ENCODE data around the gene PCARE. TPM values are rescaled to one million over a fixed set of nuclear protein-coding genes. Genes with fewer than 3 reads are reported as not detected.

Gene PCARE
- total and polyA plus RNA-seq, 4 donors = 0.01 to 0.09 (median 0.04) TPM; not detected in 1

DNA sequence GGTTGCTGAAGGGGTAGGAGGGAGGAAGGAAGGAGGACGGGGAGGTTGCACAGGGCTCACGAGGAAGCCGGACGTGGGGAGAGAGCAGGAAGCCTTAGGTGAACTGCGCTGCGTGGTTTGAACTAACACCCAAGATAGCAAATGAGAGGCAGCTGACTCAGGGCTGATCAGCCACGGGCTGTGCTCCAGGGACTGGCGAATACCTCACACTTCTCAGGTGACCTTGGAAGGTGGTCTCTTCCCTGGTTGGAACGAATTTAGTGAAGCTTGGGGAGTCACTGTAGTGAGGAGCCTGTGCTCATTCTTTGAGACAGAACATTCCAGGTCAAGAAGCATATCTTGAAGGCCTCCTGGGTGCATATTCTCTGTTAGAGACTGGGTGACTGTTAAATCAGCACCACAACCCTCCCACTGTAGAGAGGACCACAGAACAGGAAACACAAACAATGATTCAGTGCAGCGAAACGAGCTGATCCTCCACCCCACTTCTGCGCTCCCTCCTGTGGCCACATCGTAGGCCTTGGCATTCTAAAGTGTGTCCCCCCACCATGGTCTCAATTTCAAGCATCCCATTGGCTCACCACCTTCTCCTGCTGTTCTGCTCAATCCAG is 59.4 kb downstream of the PCARE start:
- H3K27ac ChIP-seq (ENCODE audit: low read depth in 1 of 2, low read length in 1 of 2) = peak overlapping the region in 1 of 2 donors; percentile 84
- H3K4me1 ChIP-seq (ENCODE audit: control insufficient read depth in 5 of 5, insufficient read depth in 5 of 5, low read length in 5 of 5) = peaks cover 3 to 20% (median 13%) of the 10 kb centered on the region in 5 donors
- no peak overlapping the region for H3K4me3 ChIP-seq

DNA sequence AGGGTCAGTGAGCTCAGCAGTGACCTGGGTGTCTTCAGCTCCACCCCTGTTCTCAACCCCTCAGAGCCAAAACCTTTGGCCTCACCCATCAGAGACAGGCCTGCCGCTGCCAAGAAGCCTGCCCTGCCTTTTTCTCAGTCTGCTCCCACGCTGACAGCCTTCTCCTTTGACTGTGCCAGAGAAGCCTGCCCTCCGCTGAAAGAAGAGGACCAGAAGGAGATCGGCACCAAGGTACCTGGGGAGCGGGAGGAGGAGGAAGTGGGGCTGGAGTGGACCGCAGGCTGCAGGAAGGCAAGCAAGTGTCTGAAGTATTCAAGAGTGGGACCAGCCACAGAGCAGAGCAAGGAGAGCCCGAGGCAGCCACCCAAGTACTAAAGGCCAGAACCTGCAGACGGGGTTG is 60.0 kb downstream of the PCARE start:
- Histone ChIP-seq H3K9ac (ENCODE audit: insufficient read depth in 1 of 2, low read length in 2 of 2) (no peak overlapping the region), H3K4me3 (no peak overlapping the region), H3K36me3 (ENCODE audit: control insufficient read depth in 4 of 4, insufficient read depth in 4 of 4, low read length in 4 of 4) (no peaks in the 10 kb centered on the region), H3K4me1 (ENCODE audit: control insufficient read depth in 5 of 5, insufficient read depth in 5 of 5, low read length in 5 of 5) (peaks cover 3 to 20% (median 13%) of the 10 kb centered on the region in 5 donors), H3K27ac (ENCODE audit: low read depth in 1 of 2, low read length in 1 of 2) (peak overlapping the region; percentile 4 to 84), H3K9me3 (ENCODE audit: control insufficient read depth in 4 of 4, insufficient read depth in 3 of 4, low read length in 3 of 4) (no peaks in the 10 kb centered on the region), H3K27me3 (ENCODE audit: control insufficient read depth in 3 of 3, insufficient read depth in 3 of 3, low read length in 2 of 3) (no peaks in the 10 kb centered on the region)
- ATAC-seq (ENCODE audit: insufficient read depth, low FRiP score) (no peak), DNase-seq (no peak)
- no peak for TF ChIP-seq CTCF (IDR thresholded peaks at IDR 0.05; ENCODE audit: control extremely low read depth, extremely low read depth)
- 56 to 69% methylated on average over 8 of the region's 8 CpGs for WGBS, 2 donors

More for the DNA sequence above, 59.4 kb downstream of the PCARE start:
- 18 to 48% methylated on average over 13 of the region's 13 CpGs for WGBS, 2 donors
- DNase-seq (no peak), ATAC-seq (ENCODE audit: insufficient read depth, low FRiP score) (no peak)
- Histone ChIP-seq H3K36me3 (ENCODE audit: control insufficient read depth in 4 of 4, insufficient read depth in 4 of 4, low read length in 4 of 4) (no peaks in the 10 kb centered on the region), H3K27me3 (ENCODE audit: control insufficient read depth in 3 of 3, insufficient read depth in 3 of 3, low read length in 2 of 3) (no peaks in the 10 kb centered on the region), H3K9me3 (ENCODE audit: control insufficient read depth in 4 of 4, insufficient read depth in 3 of 4, low read length in 3 of 4) (no peaks in the 10 kb centered on the region), H3K9ac (ENCODE audit: insufficient read depth in 1 of 2, low read length in 2 of 2) (no peak overlapping the region)
- TF ChIP-seq CTCF (IDR thresholded peaks at IDR 0.05; ENCODE audit: control extremely low read depth, extremely low read depth) = no peak

DNA sequence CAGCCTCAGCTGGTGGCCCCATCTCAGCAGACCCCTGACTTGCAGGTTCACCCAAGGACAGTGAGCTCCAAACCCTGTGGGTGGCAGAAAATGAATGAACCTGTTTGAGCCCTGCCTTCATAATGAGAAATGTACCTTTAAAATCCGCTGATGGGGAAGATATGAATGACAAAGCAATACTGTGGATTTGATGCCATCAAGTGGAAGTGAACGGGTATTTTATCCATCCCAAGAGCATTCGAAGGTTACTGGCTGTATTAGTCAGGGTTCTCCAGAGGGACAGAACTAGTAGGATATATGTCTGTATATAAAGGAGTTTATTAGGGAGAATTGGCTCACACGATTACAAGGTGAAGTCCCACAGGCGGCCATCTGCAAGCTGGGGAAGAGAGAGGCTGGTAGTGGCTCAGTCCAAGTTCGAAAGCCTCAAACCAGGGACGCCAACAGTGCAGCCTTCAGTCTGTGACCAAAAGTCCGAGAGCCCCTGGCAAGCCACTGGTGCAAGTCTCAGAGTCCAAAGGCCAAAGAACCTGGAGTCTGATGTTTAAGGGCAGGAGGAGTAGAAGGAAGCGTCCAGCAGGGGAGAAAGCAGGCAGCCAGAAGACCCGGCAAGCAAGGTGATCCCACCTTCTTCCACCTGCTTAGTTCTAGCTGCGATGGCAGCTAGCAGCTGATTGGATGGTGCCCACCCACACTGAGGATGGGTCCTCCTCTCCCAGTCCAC is 61.1 kb downstream of the PCARE start:
- peak overlapping the region in 1 of 2 donors; percentile 85 for H3K27ac ChIP-seq (ENCODE audit: low read depth in 1 of 2, low read length in 1 of 2)
- TF ChIP-seq CTCF (IDR thresholded peaks at IDR 0.05; ENCODE audit: control extremely low read depth, extremely low read depth) = no peak
- no peaks in the 10 kb centered on the region for H3K9me3 ChIP-seq (ENCODE audit: control insufficient read depth in 4 of 4, insufficient read depth in 3 of 4, low read length in 3 of 4)
- peaks cover 3 to 20% (median 13%) of the 10 kb centered on the region in 5 donors for H3K4me1 ChIP-seq (ENCODE audit: control insufficient read depth in 5 of 5, insufficient read depth in 5 of 5, low read length in 5 of 5)
- no peaks in the 10 kb centered on the region for H3K36me3 ChIP-seq (ENCODE audit: control insufficient read depth in 4 of 4, insufficient read depth in 4 of 4, low read length in 4 of 4)
- 75 to 82% methylated on average over 11 of the region's 11 CpGs for WGBS, 2 donors
- H3K27me3 ChIP-seq (ENCODE audit: control insufficient read depth in 3 of 3, insufficient read depth in 3 of 3, low read length in 2 of 3) = no peaks in the 10 kb centered on the region
- H3K4me3 ChIP-seq = no peak overlapping the region
- DNase-seq = no peak
- no peak for ATAC-seq (ENCODE audit: insufficient read depth, low FRiP score)
- no peak overlapping the region for H3K9ac ChIP-seq (ENCODE audit: insufficient read depth in 1 of 2, low read length in 2 of 2)

All from lung (tissue), 12 donors.